HepG2 (cell line): ENCODE results near the gene TSPAN31. TPM values are rescaled to one million over a fixed set of nuclear protein-coding genes. Genes with fewer than 3 reads are reported as not detected.

Experiments used
- HNRNPK ChIP-seq: fragments of 200-400 bp; formaldehyde crosslinking; IDR thresholded peaks from 2 replicates; pipeline ENCODE4 v1.6.1; 2018; ENCODE audit warnings: low read length, low read depth, moderate library complexity, mild to moderate bottlenecking; ENCODE audit not compliant: poor library complexity, severe bottlenecking
- POGZ ChIP-seq: sonication (generic); formaldehyde crosslinking; IDR thresholded peaks from 2 replicates; pipeline ENCODE4 v1.4.0; 2020; ENCODE audit warnings: mild to moderate bottlenecking, missing genetic modification reagents
- POLR2AphosphoS2 ChIP-seq: IDR thresholded peaks from 2 replicates; pipeline ENCODE4 v1.6.1; 2011; ENCODE audit warnings: low read depth, low read length, improper control_type of control experiment
- ZNF224 ChIP-seq: sonication (generic); formaldehyde crosslinking; IDR thresholded peaks from 2 replicates; pipeline ENCODE4 v1.5.0; 2020; ENCODE audit warnings: mild to moderate bottlenecking, missing genetic modification reagents
- polyA plus RNA-seq, 8 experiments: library from polyadenylated mRNA; depleted of rRNA in 3 of 8; stranded (reverse) in 7 of 8; unstranded in 1 of 8; fragments of >200 nt; fragmentation: Illumina TruSeq in 4 of 8; extraction: Trizol in 4 of 8; gene quantifications; 2 replicates each; pipeline versions ENCODE4 v1.2.1 to v1.2.3, GENCODE V29; 2011 to 2016; ENCODE audit warnings: low read depth in 4 of 8, missing spikeins in 1 of 8, mixed read lengths in 1 of 8; ENCODE audit not compliant: insufficient read depth in 1 of 8
- total RNA-seq, 5 experiments: library from RNA; depleted of rRNA; stranded (reverse); fragments of >200 nt; fragmentation: Illumina TruSeq; extraction: Trizol; gene quantifications; 2 replicates each; pipeline ENCODE4 v1.2.3, GENCODE V29; 2016; ENCODE audit warnings: low read depth in 1 of 5
- TF ChIP-seq, protein P1 (sequence below): sonication (generic); formaldehyde crosslinking; IDR thresholded peaks from 2 replicates; pipeline ENCODE4 v1.4.0; 2020; ENCODE audit warnings: missing genetic modification reagents
- TF ChIP-seq, protein P2 (sequence below): sonication (generic); formaldehyde crosslinking; IDR thresholded peaks from 2 replicates; pipeline ENCODE4 v1.5.1; 2020; ENCODE audit warnings: missing genetic modification reagents, mild to moderate bottlenecking, borderline replicate concordance
- TF ChIP-seq, protein P3 (sequence below): sonication (generic); formaldehyde crosslinking; IDR thresholded peaks from 2 replicates; pipeline ENCODE4 v1.5.0; 2020; ENCODE audit warnings: missing genetic modification reagents, mild to moderate bottlenecking, borderline replicate concordance
- TF ChIP-seq, protein P4 (sequence below): IDR thresholded peaks from 2 replicates; pipeline ENCODE4 v1.6.1; 2018; ENCODE audit warnings: missing genetic modification reagents, mild to moderate bottlenecking, missing compliant biosample characterization
- TF ChIP-seq, protein P5 (sequence below): sonication (generic); formaldehyde crosslinking; IDR thresholded peaks from 2 replicates; pipeline ENCODE4 v1.4.0; 2020; ENCODE audit warnings: missing genetic modification reagents
- TF ChIP-seq, protein P6 (sequence below): sonication (generic); formaldehyde crosslinking; IDR thresholded peaks from 2 replicates; pipeline ENCODE4 v1.8.0; 2023; ENCODE audit warnings: mild to moderate bottlenecking, missing genetic modification reagents

TSPAN31 gene
- total and polyA plus RNA-seq, 2 of the 13 experiments (the other 11 are each of a cell fraction or from before 2014, with no cell fraction given) = 10.4 to 24.6 TPM

DNA sequence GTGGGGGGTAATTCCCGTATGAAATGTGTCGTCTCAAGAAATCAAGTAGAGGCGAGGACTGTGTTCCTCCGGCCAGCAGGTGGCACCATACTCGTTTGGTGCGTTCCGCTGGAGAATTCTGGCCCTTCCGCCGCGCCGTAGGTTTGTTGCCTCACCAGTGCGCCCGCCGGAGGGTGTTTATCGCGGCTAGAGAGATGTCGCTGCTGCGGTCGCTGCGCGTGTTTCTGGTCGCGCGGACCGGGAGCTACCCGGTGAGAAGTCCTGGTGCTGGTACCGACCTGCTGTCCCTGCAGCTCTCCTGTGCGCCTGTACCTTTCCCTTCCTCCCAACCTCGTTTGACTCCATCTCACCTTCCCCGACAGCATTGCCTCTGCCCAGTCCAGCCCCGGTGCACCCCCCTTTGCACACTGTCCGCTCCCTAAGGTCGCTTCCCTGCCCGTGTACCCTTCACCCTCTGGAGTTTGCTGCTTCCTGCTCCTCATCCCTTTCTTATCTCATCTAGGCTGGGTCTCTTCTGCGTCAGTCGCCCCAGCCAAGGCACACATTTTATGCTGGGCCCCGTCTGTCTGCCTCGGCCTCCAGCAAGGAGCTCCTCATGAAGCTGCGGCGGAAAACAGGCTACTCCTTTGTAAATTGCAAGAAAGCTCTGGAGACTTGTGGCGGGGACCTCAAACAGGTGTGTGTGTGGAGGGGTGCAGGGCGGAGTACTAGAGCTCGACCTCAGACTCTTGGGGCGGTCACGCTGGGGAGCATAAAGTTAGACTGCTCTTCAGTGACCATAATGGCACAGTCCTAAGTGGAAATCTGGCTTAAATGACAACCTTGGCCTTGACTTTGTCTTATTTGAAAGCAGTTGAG lies 38.0 kb downstream of the TSPAN31 start, which contains the start of gene TSFM (continued):
- TF ChIP-seq, protein P1, sequence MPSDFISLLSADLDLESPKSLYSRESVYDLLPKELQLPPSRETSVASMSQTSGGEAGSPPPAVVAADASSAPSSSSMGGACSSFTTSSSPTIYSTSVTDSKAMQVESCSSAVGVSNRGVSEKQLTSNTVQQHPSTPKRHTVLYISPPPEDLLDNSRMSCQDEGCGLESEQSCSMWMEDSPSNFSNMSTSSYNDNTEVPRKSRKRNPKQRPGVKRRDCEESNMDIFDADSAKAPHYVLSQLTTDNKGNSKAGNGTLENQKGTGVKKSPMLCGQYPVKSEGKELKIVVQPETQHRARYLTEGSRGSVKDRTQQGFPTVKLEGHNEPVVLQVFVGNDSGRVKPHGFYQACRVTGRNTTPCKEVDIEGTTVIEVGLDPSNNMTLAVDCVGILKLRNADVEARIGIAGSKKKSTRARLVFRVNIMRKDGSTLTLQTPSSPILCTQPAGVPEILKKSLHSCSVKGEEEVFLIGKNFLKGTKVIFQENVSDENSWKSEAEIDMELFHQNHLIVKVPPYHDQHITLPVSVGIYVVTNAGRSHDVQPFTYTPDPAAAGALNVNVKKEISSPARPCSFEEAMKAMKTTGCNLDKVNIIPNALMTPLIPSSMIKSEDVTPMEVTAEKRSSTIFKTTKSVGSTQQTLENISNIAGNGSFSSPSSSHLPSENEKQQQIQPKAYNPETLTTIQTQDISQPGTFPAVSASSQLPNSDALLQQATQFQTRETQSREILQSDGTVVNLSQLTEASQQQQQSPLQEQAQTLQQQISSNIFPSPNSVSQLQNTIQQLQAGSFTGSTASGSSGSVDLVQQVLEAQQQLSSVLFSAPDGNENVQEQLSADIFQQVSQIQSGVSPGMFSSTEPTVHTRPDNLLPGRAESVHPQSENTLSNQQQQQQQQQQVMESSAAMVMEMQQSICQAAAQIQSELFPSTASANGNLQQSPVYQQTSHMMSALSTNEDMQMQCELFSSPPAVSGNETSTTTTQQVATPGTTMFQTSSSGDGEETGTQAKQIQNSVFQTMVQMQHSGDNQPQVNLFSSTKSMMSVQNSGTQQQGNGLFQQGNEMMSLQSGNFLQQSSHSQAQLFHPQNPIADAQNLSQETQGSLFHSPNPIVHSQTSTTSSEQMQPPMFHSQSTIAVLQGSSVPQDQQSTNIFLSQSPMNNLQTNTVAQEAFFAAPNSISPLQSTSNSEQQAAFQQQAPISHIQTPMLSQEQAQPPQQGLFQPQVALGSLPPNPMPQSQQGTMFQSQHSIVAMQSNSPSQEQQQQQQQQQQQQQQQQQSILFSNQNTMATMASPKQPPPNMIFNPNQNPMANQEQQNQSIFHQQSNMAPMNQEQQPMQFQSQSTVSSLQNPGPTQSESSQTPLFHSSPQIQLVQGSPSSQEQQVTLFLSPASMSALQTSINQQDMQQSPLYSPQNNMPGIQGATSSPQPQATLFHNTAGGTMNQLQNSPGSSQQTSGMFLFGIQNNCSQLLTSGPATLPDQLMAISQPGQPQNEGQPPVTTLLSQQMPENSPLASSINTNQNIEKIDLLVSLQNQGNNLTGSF (CRISPR knock-in tag) = 0 out of 2 replicates have a peak, but pooled peaks have one; percentile 47
- TF ChIP-seq POGZ (CRISPR knock-in tag) (peak; percentile 97), POLR2AphosphoS2 (no peak), ZNF224 (no peak), HNRNPK (peak; percentile 46)
- TF ChIP-seq, protein P2, sequence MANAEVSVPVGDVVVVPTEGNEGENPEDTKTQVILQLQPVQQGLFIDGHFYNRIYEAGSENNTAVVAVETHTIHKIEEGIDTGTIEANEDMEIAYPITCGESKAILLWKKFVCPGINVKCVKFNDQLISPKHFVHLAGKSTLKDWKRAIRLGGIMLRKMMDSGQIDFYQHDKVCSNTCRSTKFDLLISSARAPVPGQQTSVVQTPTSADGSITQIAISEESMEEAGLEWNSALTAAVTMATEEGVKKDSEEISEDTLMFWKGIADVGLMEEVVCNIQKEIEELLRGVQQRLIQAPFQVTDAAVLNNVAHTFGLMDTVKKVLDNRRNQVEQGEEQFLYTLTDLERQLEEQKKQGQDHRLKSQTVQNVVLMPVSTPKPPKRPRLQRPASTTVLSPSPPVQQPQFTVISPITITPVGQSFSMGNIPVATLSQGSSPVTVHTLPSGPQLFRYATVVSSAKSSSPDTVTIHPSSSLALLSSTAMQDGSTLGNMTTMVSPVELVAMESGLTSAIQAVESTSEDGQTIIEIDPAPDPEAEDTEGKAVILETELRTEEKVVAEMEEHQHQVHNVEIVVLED (CRISPR knock-in tag) = peak; percentile 76; the same call in 1 of the 2 replicates
- TF ChIP-seq, protein P3, sequence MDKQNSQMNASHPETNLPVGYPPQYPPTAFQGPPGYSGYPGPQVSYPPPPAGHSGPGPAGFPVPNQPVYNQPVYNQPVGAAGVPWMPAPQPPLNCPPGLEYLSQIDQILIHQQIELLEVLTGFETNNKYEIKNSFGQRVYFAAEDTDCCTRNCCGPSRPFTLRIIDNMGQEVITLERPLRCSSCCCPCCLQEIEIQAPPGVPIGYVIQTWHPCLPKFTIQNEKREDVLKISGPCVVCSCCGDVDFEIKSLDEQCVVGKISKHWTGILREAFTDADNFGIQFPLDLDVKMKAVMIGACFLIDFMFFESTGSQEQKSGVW (CRISPR knock-in tag) = no peak
- TF ChIP-seq, protein P4, sequence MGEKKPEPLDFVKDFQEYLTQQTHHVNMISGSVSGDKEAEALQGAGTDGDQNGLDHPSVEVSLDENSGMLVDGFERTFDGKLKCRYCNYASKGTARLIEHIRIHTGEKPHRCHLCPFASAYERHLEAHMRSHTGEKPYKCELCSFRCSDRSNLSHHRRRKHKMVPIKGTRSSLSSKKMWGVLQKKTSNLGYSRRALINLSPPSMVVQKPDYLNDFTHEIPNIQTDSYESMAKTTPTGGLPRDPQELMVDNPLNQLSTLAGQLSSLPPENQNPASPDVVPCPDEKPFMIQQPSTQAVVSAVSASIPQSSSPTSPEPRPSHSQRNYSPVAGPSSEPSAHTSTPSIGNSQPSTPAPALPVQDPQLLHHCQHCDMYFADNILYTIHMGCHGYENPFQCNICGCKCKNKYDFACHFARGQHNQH (CRISPR knock-in tag) = peak; percentile 93
- TF ChIP-seq, protein P5, sequence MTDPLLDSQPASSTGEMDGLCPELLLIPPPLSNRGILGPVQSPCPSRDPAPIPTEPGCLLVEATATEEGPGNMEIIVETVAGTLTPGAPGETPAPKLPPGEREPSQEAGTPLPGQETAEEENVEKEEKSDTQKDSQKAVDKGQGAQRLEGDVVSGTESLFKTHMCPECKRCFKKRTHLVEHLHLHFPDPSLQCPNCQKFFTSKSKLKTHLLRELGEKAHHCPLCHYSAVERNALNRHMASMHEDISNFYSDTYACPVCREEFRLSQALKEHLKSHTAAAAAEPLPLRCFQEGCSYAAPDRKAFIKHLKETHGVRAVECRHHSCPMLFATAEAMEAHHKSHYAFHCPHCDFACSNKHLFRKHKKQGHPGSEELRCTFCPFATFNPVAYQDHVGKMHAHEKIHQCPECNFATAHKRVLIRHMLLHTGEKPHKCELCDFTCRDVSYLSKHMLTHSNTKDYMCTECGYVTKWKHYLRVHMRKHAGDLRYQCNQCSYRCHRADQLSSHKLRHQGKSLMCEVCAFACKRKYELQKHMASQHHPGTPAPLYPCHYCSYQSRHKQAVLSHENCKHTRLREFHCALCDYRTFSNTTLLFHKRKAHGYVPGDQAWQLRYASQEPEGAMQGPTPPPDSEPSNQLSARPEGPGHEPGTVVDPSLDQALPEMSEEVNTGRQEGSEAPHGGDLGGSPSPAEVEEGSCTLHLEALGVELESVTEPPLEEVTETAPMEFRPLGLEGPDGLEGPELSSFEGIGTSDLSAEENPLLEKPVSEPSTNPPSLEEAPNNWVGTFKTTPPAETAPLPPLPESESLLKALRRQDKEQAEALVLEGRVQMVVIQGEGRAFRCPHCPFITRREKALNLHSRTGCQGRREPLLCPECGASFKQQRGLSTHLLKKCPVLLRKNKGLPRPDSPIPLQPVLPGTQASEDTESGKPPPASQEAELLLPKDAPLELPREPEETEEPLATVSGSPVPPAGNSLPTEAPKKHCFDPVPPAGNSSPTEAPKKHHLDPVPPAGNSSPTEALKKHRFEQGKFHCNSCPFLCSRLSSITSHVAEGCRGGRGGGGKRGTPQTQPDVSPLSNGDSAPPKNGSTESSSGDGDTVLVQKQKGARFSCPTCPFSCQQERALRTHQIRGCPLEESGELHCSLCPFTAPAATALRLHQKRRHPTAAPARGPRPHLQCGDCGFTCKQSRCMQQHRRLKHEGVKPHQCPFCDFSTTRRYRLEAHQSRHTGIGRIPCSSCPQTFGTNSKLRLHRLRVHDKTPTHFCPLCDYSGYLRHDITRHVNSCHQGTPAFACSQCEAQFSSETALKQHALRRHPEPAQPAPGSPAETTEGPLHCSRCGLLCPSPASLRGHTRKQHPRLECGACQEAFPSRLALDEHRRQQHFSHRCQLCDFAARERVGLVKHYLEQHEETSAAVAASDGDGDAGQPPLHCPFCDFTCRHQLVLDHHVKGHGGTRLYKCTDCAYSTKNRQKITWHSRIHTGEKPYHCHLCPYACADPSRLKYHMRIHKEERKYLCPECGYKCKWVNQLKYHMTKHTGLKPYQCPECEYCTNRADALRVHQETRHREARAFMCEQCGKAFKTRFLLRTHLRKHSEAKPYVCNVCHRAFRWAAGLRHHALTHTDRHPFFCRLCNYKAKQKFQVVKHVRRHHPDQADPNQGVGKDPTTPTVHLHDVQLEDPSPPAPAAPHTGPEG (CRISPR knock-in tag) = no peak
- TF ChIP-seq, protein P6, sequence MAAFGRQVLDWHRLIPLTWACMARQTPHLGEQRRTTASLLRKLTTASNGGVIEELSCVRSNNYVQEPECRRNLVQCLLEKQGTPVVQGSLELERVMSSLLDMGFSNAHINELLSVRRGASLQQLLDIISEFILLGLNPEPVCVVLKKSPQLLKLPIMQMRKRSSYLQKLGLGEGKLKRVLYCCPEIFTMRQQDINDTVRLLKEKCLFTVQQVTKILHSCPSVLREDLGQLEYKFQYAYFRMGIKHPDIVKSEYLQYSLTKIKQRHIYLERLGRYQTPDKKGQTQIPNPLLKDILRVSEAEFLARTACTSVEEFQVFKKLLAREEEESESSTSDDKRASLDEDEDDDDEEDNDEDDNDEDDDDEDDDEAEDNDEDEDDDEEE = no peak
